Neural cell (in vitro differentiated cells): ENCODE measurements around the gene KCNIP4. TPM values are rescaled to one million over a fixed set of nuclear protein-coding genes. Genes with fewer than 3 reads are reported as not detected.

Experiments
- H2AFZ ChIP-seq: fragments of 200-600, 300-800 bp; sonication (generic), shearing (Covaris generic); 2 replicates; pipeline ENCODE4 v1.6.0; 2014; ENCODE audit warnings: low read depth, mild to moderate bottlenecking, antibody characterized with exemption, low read length, moderate library complexity
- H3F3A ChIP-seq: fragments of 200-600 bp; shearing (Covaris generic); 2 replicates; pipeline ENCODE4 v1.6.1; 2016; ENCODE audit warnings: mild to moderate bottlenecking, moderate library complexity, mixed read lengths, antibody characterized with exemption, low read length; ENCODE audit not compliant: insufficient read depth, poor library complexity, severe bottlenecking
- H3K27ac ChIP-seq: fragments of 200-600, 300-800 bp; sonication (generic), shearing (Covaris generic); 2 replicates; pipeline ENCODE4 v1.5.1; 2014; ENCODE audit warnings: mild to moderate bottlenecking, low read length, moderate library complexity
- H3K27me3 ChIP-seq: fragments of 300-800, 200-600 bp; sonication (generic), shearing (Covaris generic); 2 replicates; pipeline ENCODE4 v1.6.0; 2014; ENCODE audit warnings: mild to moderate bottlenecking, low read depth, low read length, moderate library complexity; ENCODE audit not compliant: insufficient read depth
- H3K36me3 ChIP-seq: fragments of 300-800, 200-600 bp; sonication (generic), shearing (Covaris generic); 2 replicates; pipeline ENCODE4 v1.5.1; 2014; ENCODE audit warnings: mild to moderate bottlenecking, antibody characterized with exemption, low read length, moderate library complexity; ENCODE audit not compliant: insufficient read depth
- H3K4me2 ChIP-seq: fragments of 300-800, 200-600 bp; sonication (generic), shearing (Covaris generic); 2 replicates; pipeline ENCODE4 v1.6.0; 2014; ENCODE audit warnings: mild to moderate bottlenecking, low read length
- H3K4me3 ChIP-seq: fragments of 300-800, 200-600 bp; sonication (generic), shearing (Covaris generic); 2 replicates; pipeline ENCODE4 v1.5.1; 2014; ENCODE audit warnings: mild to moderate bottlenecking, low read length, moderate library complexity
- H3K79me2 ChIP-seq: fragments of 200-600 bp; shearing (Covaris generic); replicated peaks from 2 replicates; pipeline ENCODE4 v1.6.0; 2014; ENCODE audit warnings: mild to moderate bottlenecking, low read length, moderate library complexity; ENCODE audit not compliant: insufficient read depth
- H3K9ac ChIP-seq: fragments of 300-800, 200-600 bp; sonication (generic), shearing (Covaris generic); 2 replicates; pipeline ENCODE4 v1.6.1; 2016; ENCODE audit warnings: mild to moderate bottlenecking, low read length, mixed read lengths
- H3K9me2 ChIP-seq: fragments of 200-600 bp; shearing (Covaris generic); 2 replicates; pipeline ENCODE4 v1.6.1; 2016; ENCODE audit warnings: mild to moderate bottlenecking, low read length, mixed read lengths; ENCODE audit not compliant: insufficient read depth
- H3K9me3 ChIP-seq: fragments of 200-600, 300-800 bp; sonication (generic), shearing (Covaris generic); 2 replicates; pipeline ENCODE4 v1.6.1; 2016; ENCODE audit warnings: mild to moderate bottlenecking, mixed run types, low read length, moderate library complexity, mixed read lengths
- H4K20me1 ChIP-seq: fragments of 200-600 bp; shearing (Covaris generic); 2 replicates; pipeline ENCODE4 v1.6.1; 2016; ENCODE audit warnings: mild to moderate bottlenecking, mixed run types; ENCODE audit not compliant: insufficient read depth
- EP300 ChIP-seq: fragments of 450-650 bp; conservative IDR thresholded peaks from 2 replicates; pipeline ENCODE4 v1.6.1; 2014; ENCODE audit warnings: antibody characterized with exemption, mild to moderate bottlenecking, moderate library complexity; ENCODE audit not compliant: poor library complexity, severe bottlenecking
- EZH2 ChIP-seq: fragments of 200-600, 300-800 bp; shearing (Covaris generic), sonication (generic); IDR thresholded peaks from 2 replicates; pipeline ENCODE4 v1.6.1; 2014; ENCODE audit warnings: antibody characterized with exemption, low read length, borderline replicate concordance, mild to moderate bottlenecking; ENCODE audit not compliant: insufficient read depth, poor library complexity, severe bottlenecking
- MXI1 ChIP-seq: fragments of 450-650 bp; conservative IDR thresholded peaks from 2 replicates; pipeline ENCODE4 v1.6.1; 2014; ENCODE audit warnings: antibody characterized with exemption, mild to moderate bottlenecking; ENCODE audit not compliant: poor library complexity, severe bottlenecking
- POLR2AphosphoS5 ChIP-seq: IDR thresholded peaks from 2 replicates; pipeline ENCODE4 v1.6.1; 2012
- RAD21 ChIP-seq: fragments of 450-650 bp; conservative IDR thresholded peaks from 2 replicates; pipeline ENCODE4 v1.6.1; 2014; ENCODE audit warnings: antibody characterized with exemption, mild to moderate bottlenecking, moderate library complexity
- REST ChIP-seq: IDR thresholded peaks from 2 replicates; pipeline ENCODE4 v1.6.1; 2012; ENCODE audit warnings: borderline replicate concordance
- SMC3 ChIP-seq: fragments of 450-650 bp; conservative IDR thresholded peaks from 2 replicates; pipeline ENCODE4 v1.6.1; 2014; ENCODE audit warnings: antibody characterized with exemption, mild to moderate bottlenecking, moderate library complexity; ENCODE audit not compliant: poor library complexity
- TAF1 ChIP-seq: IDR thresholded peaks from 2 replicates; pipeline ENCODE4 v1.6.1; 2012; ENCODE audit warnings: low read depth
- polyA plus RNA-seq: library from polyadenylated mRNA; depleted of rRNA; stranded (reverse); fragments of >200 nt; gene quantifications from 2 replicates; pipeline ENCODE4 v1.2.3, GENCODE V29; 2014
- TF ChIP-seq, protein P1 (sequence below): fragments of 450-650 bp; IDR thresholded peaks from 2 replicates; pipeline ENCODE4 v1.5.1; 2014; ENCODE audit warnings: antibody characterized with exemption, mild to moderate bottlenecking, moderate library complexity; ENCODE audit not compliant: poor library complexity, severe bottlenecking

KCNIP4 gene
- polyA plus RNA-seq, 1 donor from 2014 or later, result 22.8 TPM

DNA sequence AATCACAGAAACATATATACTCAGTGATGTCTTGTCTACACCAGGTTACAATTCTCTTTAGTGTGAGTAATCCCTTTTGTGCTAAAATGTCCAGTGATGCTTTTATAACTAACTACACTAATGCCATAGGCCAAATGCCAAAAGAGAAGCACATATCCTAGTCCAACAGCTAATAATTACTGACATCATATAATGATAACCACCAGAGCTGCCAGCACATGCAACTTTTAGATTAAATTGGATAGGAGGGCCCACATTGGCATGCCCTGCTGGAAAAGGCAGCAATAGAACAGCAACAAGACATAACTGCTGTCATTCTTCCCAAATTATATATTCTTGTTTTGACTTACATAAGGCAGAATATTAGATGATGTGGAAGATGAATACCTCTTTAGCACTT is 238.8 kb downstream of the KCNIP4 start:
- Histone ChIP-seq H4K20me1 (no peaks in the 10 kb centered on the region), H3K4me3 (no peak overlapping the region), H3K79me2 (no peaks in the 10 kb centered on the region), H3K27ac (no peak overlapping the region), H3F3A (no peaks in the 10 kb centered on the region), H3K9me2 (no peaks in the 10 kb centered on the region), H2AFZ (no peak overlapping the region), H3K9ac (no peak overlapping the region), H3K36me3 (no peaks in the 10 kb centered on the region), H3K9me3 (no peaks in the 10 kb centered on the region), H3K27me3 (no peaks in the 10 kb centered on the region), H3K4me2 (no peak overlapping the region)
- TF ChIP-seq EP300 (no peak), SMC3 (no peak), EZH2 (no peak), MXI1 (no peak), RAD21 (no peak), POLR2AphosphoS5 (no peak), TAF1 (no peak), REST (no peak)
- TF ChIP-seq, protein P1, sequence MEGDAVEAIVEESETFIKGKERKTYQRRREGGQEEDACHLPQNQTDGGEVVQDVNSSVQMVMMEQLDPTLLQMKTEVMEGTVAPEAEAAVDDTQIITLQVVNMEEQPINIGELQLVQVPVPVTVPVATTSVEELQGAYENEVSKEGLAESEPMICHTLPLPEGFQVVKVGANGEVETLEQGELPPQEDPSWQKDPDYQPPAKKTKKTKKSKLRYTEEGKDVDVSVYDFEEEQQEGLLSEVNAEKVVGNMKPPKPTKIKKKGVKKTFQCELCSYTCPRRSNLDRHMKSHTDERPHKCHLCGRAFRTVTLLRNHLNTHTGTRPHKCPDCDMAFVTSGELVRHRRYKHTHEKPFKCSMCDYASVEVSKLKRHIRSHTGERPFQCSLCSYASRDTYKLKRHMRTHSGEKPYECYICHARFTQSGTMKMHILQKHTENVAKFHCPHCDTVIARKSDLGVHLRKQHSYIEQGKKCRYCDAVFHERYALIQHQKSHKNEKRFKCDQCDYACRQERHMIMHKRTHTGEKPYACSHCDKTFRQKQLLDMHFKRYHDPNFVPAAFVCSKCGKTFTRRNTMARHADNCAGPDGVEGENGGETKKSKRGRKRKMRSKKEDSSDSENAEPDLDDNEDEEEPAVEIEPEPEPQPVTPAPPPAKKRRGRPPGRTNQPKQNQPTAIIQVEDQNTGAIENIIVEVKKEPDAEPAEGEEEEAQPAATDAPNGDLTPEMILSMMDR, result no peak

- no peaks in the 10 kb centered on the region for H3K27me3 ChIP-seq
- H3K9ac ChIP-seq, result no peak overlapping the region
- no peaks in the 10 kb centered on the region for H3K79me2 ChIP-seq
- H2AFZ ChIP-seq, result no peak overlapping the region
- no peak overlapping the region for H3K27ac ChIP-seq
- no peaks in the 10 kb centered on the region for H3F3A ChIP-seq
- H3K9me3 ChIP-seq, result no peaks in the 10 kb centered on the region
- no peaks in the 10 kb centered on the region for H3K9me2 ChIP-seq
- no peaks in the 10 kb centered on the region for H3K36me3 ChIP-seq
- no peak overlapping the region for H3K4me3 ChIP-seq
- TF ChIP-seq MXI1, result no peak
- TF ChIP-seq TAF1, result no peak
- TF ChIP-seq EZH2, result no peak
- TF ChIP-seq, protein P1, result no peak
- no peak for TF ChIP-seq RAD21
- TF ChIP-seq REST, result no peak
- no peak for TF ChIP-seq EP300
- no peaks in the 10 kb centered on the region for H4K20me1 ChIP-seq
- H3K4me2 ChIP-seq, result no peak overlapping the region
Observed at GRCh38 chr4:21709031-21709430, 239.5 kb downstream of the KCNIP4 start.
